Immature natural killer cell (primary cell): ENCODE results near the gene TCF19. TPM values are rescaled to one million over a fixed set of nuclear protein-coding genes. Genes with fewer than 3 reads are reported as not detected.

ENCODE experiments used
- DNase-seq, 3 donors: peaks; one replicate each; pipeline ENCODE4 v3.0.0; 2022; ENCODE audit warnings: mixed read lengths in 1 of 3
- H3K27ac Mint-ChIP-seq, 6 donors: one replicate each; pipeline ENCODE4 v1.8.0; 2020; ENCODE audit warnings: mixed read lengths in 6 of 6, mild to moderate bottlenecking in 5 of 6, inconsistent platforms in 4 of 6, moderate library complexity in 3 of 6
- H3K27me3 Mint-ChIP-seq, 3 donors: one replicate each; pipeline ENCODE4 v1.8.0; 2020 to 2021; ENCODE audit warnings: low read depth in 3 of 3, mild to moderate bottlenecking in 3 of 3, mixed read lengths in 3 of 3, moderate library complexity in 3 of 3, inconsistent platforms in 1 of 3
- H3K36me3 Mint-ChIP-seq, 3 donors: one replicate each; pipeline ENCODE4 v1.8.0; 2020; ENCODE audit warnings: mixed read lengths in 3 of 3, inconsistent platforms in 2 of 3, mild to moderate bottlenecking in 2 of 3
- H3K4me1 Mint-ChIP-seq, 2 donors: one replicate each; pipeline ENCODE4 v1.8.0; 2020; ENCODE audit warnings: inconsistent platforms in 2 of 2, mild to moderate bottlenecking in 2 of 2, mixed read lengths in 2 of 2, moderate library complexity in 1 of 2
- H3K4me3 Mint-ChIP-seq, 5 donors: one replicate each; pipeline ENCODE4 v1.8.0; 2020; ENCODE audit warnings: mild to moderate bottlenecking in 5 of 5, mixed read lengths in 5 of 5, inconsistent platforms in 3 of 5, moderate library complexity in 3 of 5
- H3K9me3 Mint-ChIP-seq, 6 donors: one replicate each; pipeline ENCODE4 v1.8.0; 2020; ENCODE audit warnings: mild to moderate bottlenecking in 6 of 6, mixed read lengths in 6 of 6, inconsistent platforms in 4 of 6, moderate library complexity in 3 of 6
- polyA plus RNA-seq, 3 donors: library from polyadenylated mRNA; unstranded; fragments of 300-500 nt; fragmentation: Illumina TruSeq; gene quantifications; one replicate each; pipeline ENCODE4 v1.2.3, GENCODE V29; 2021

The TCF19 gene
- polyA plus RNA-seq, 3 donors from 2014 or later, result 9.4 to 13.7 (median 12.7) TPM

GRCh38 chr6:31140643-31141042, 17.7 kb upstream of the TCF19 start:
- H3K4me3 Mint-ChIP-seq, result no peak overlapping the region
- H3K27ac Mint-ChIP-seq, result no peak overlapping the region
- H3K36me3 Mint-ChIP-seq, result peaks cover 0 to 10% (median 0%) of the 10 kb centered on the region in 3 donors
- DNase-seq, result no peak
- H3K9me3 Mint-ChIP-seq, result no peaks in the 10 kb centered on the region
- peaks cover 6 to 7% of the 10 kb centered on the region in 2 donors for H3K4me1 Mint-ChIP-seq
- H3K27me3 Mint-ChIP-seq, result no peaks in the 10 kb centered on the region

GRCh38 chr6:31142361-31142761, 16.0 kb upstream of the TCF19 start:
- Mint-ChIP-seq H3K9me3 (no peaks in the 10 kb centered on the region), H3K27me3 (peaks cover 0 to 2% (median 1%) of the 10 kb centered on the region in 3 donors), H3K4me1 (peaks cover 5 to 6% of the 10 kb centered on the region in 2 donors), H3K4me3 (no peak overlapping the region), H3K36me3 (peaks cover 0 to 10% (median 0%) of the 10 kb centered on the region in 3 donors), H3K27ac (no peak overlapping the region)
- no peak for DNase-seq

GRCh38 chr6:31143148-31143547, 15.2 kb upstream of the TCF19 start:
- Mint-ChIP-seq H3K4me1 (no peaks in the 10 kb centered on the region), H3K4me3 (no peak overlapping the region), H3K9me3 (no peaks in the 10 kb centered on the region), H3K27me3 (peaks cover 0 to 2% (median 1%) of the 10 kb centered on the region in 3 donors), H3K36me3 (peaks cover 0 to 10% (median 0%) of the 10 kb centered on the region in 3 donors), H3K27ac (no peak overlapping the region)
- DNase-seq, result no peak

GRCh38 chr6:31144296-31144969, 14.0 kb upstream of the TCF19 start:
- peaks cover 0 to 2% (median 1%) of the 10 kb centered on the region in 3 donors for H3K27me3 Mint-ChIP-seq

GRCh38 chr6:31144970-31145340, 13.4 kb upstream of the TCF19 start:
- Mint-ChIP-seq H3K4me1 (no peaks in the 10 kb centered on the region), H3K9me3 (no peaks in the 10 kb centered on the region), H3K27ac (no peak overlapping the region), H3K36me3 (peaks cover 0 to 10% (median 3%) of the 10 kb centered on the region in 3 donors), H3K27me3 (peaks cover 0 to 2% (median 1%) of the 10 kb centered on the region in 3 donors), H3K4me3 (no peak overlapping the region)
- DNase-seq, result no peak

More at GRCh38 chr6:31144296-31144969, 14.0 kb upstream of the TCF19 start:
- DNase-seq, result no peak
- no peaks in the 10 kb centered on the region for H3K4me1 Mint-ChIP-seq
- H3K4me3 Mint-ChIP-seq, result no peak overlapping the region
- H3K27ac Mint-ChIP-seq, result no peak overlapping the region
- H3K36me3 Mint-ChIP-seq, result peaks cover 0 to 10% (median 0%) of the 10 kb centered on the region in 3 donors
- no peaks in the 10 kb centered on the region for H3K9me3 Mint-ChIP-seq

GRCh38 chr6:31145386-31145785, 13.0 kb upstream of the TCF19 start:
- Mint-ChIP-seq H3K4me3 (no peak overlapping the region), H3K27ac (no peak overlapping the region), H3K27me3 (peaks cover 0 to 2% (median 1%) of the 10 kb centered on the region in 3 donors)

GRCh38 chr6:31149827-31150447, 8.5 kb upstream of the TCF19 start:
- H3K4me3 Mint-ChIP-seq, result no peak overlapping the region
- no peak for DNase-seq
- no peaks in the 10 kb centered on the region for H3K9me3 Mint-ChIP-seq
- H3K27ac Mint-ChIP-seq, result no peak overlapping the region
- H3K4me1 Mint-ChIP-seq, result no peaks in the 10 kb centered on the region
- peaks cover 0 to 3% (median 2%) of the 10 kb centered on the region in 3 donors for H3K27me3 Mint-ChIP-seq
- H3K36me3 Mint-ChIP-seq, result peaks cover 0 to 25% (median 7%) of the 10 kb centered on the region in 3 donors

More at GRCh38 chr6:31145386-31145785, 13.0 kb upstream of the TCF19 start:
- H3K9me3 Mint-ChIP-seq, result no peaks in the 10 kb centered on the region
- DNase-seq, result no peak
- peaks cover 0 to 10% (median 3%) of the 10 kb centered on the region in 3 donors for H3K36me3 Mint-ChIP-seq
- H3K4me1 Mint-ChIP-seq, result no peaks in the 10 kb centered on the region

- Mint-ChIP-seq H3K36me3 (peaks cover 0 to 20% (median 7%) of the 10 kb centered on the region in 3 donors), H3K9me3 (no peaks in the 10 kb centered on the region), H3K27me3 (peaks cover 0 to 2% (median 0%) of the 10 kb centered on the region in 3 donors), H3K27ac (no peak overlapping the region), H3K4me3 (no peak overlapping the region), H3K4me1 (peaks cover 9% of the 10 kb centered on the region in 2 donors)
- no peak for DNase-seq
Measured at GRCh38 chr6:31152781-31153180, 5.6 kb upstream of the TCF19 start.

GRCh38 chr6:31154436-31154835, 4.0 kb upstream of the TCF19 start:
- peaks cover 0 to 20% (median 7%) of the 10 kb centered on the region in 3 donors for H3K36me3 Mint-ChIP-seq
- H3K27ac Mint-ChIP-seq, result no peak overlapping the region
- no peak for DNase-seq
- no peak overlapping the region for H3K4me3 Mint-ChIP-seq
- no peaks in the 10 kb centered on the region for H3K9me3 Mint-ChIP-seq
- H3K27me3 Mint-ChIP-seq, result peaks cover 2 to 6% (median 2%) of the 10 kb centered on the region in 3 donors
- peaks cover 20 to 26% of the 10 kb centered on the region in 2 donors for H3K4me1 Mint-ChIP-seq

- Mint-ChIP-seq H3K4me1 (peaks cover 25 to 32% of the 10 kb centered on the region in 2 donors), H3K4me3 (peak overlapping the region in 3 of 5 donors; percentile 93 to 96 (median 94)), H3K27ac (no peak overlapping the region), H3K27me3 (peaks cover 2 to 7% (median 2%) of the 10 kb centered on the region in 3 donors), H3K9me3 (no peaks in the 10 kb centered on the region), H3K36me3 (peaks cover 0 to 8% (median 4%) of the 10 kb centered on the region in 3 donors)
- DNase-seq, result no peak
Measured at GRCh38 chr6:31156641-31157040, 1.7 kb upstream of the TCF19 start.

- Mint-ChIP-seq H3K9me3 (no peaks in the 10 kb centered on the region), H3K36me3 (peaks cover 0 to 7% (median 3%) of the 10 kb centered on the region in 3 donors), H3K27me3 (peaks cover 2 to 7% (median 2%) of the 10 kb centered on the region in 3 donors), H3K4me3 (peak within 1 kb of the TSS; percentile 84 to 96 (median 93)), H3K27ac (peak within 1 kb of the TSS; percentile 82 to 98 (median 84)), H3K4me1 (peaks cover 25 to 32% of the 10 kb centered on the region in 2 donors)
- DNase-seq, result no peak
Measured at GRCh38 chr6:31157513-31158139, 763 bp upstream of the TCF19 start, which contains the start of gene CCHCR1. CCHCR1 (minus strand) TSS chr6:31157802; CDS start chr6:31157600, 202 bp downstream.

GRCh38 chr6:31158863-31159855, 770 bp downstream of the TCF19 start:
- Mint-ChIP-seq H3K36me3 (no peaks in the 10 kb centered on the region), H3K27me3 (peaks cover 2 to 7% (median 2%) of the 10 kb centered on the region in 3 donors), H3K27ac (peak overlapping the region; percentile 82 to 98 (median 84)), H3K4me1 (peaks cover 25 to 32% of the 10 kb centered on the region in 2 donors), H3K9me3 (no peaks in the 10 kb centered on the region), H3K4me3 (peak overlapping the region; percentile 84 to 96 (median 93))
- peak in 1 of 3 donors; percentile 21 for DNase-seq
